Forelimb muscle (tissue), 1 donor: ENCODE measurements around the gene ZFYVE1. TPM values are rescaled to one million over a fixed set of nuclear protein-coding genes. Genes with fewer than 3 reads are reported as not detected.
"Not testable (repeated sequence)": the region's sequence is repeated elsewhere in the genome, so short reads cannot be mapped to it uniquely, and the experiment has no call there.

ENCODE experiments used
- DNase-seq: peaks from one replicate; pipeline ENCODE4 v3.0.0-alpha.2; 2013; ENCODE audit warnings: low read depth
- polyA plus RNA-seq: library from polyadenylated mRNA; unstranded; fragments of 120-200 nt; gene quantifications from one replicate; pipeline ENCODE4 v1.2.1, GENCODE V29; 2013; ENCODE audit not compliant: insufficient read length

The ZFYVE1 gene
- polyA plus RNA-seq, 1 donor = 13.9 TPM

DNA sequence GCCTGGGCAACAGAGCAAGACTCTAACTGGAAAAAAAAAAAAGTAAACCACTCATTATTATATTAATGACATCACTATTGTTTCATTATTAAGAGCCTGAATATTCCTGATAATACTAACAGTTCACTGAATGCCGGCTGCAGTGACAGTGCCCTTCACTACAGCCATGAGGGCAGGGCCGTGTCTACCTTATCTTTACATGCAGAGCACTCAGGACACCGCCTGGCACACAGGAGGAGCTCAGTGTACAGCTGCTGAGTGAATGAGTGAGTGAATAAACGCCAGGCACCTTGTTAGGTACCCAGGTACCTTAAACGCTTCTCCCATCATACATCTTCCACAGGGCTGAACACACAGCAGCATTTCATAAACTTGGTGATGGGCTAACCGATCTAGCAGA, 23.2 kb downstream of the ZFYVE1 start:
- DNase-seq = no peak

DNA sequence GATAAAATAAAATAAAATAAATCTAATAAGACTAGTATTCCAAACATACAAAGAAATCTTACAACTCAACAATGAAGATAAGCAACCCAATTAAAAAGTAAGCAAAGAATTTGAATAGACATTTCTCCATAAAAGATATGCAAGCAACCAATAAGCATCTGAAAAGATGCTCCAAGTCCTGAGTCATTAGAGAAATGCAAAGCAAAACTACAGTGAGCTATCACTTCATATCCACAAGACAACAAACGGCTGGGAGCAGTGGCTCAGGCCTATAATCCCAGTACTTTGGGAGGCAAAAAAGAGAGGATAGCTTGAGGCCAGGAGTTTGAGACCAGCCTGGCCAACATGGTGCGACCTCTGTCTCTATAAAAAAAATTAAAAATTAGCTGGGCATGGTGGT, 26.8 kb downstream of the ZFYVE1 start:
- DNase-seq = no peak

DNA sequence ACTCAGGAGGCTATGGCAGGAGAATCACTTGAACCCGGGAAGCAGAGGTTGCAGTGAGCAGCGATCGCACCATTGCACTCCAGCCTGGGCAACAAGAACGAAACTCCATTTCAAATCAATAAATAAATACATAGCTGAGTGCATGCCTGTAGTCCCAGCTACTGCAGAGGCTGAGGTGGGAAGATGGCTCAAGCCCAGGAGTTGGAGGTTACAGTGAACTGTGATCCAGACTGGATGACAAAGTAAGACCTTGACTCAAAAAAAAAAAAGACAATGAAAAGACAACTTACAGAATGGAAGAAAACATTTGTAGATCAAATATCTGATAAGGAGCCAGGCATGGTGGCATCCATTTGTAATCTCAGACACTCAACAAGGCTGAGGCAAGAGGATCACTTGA, 27.6 kb downstream of the ZFYVE1 start:
- DNase-seq = no peak

DNA sequence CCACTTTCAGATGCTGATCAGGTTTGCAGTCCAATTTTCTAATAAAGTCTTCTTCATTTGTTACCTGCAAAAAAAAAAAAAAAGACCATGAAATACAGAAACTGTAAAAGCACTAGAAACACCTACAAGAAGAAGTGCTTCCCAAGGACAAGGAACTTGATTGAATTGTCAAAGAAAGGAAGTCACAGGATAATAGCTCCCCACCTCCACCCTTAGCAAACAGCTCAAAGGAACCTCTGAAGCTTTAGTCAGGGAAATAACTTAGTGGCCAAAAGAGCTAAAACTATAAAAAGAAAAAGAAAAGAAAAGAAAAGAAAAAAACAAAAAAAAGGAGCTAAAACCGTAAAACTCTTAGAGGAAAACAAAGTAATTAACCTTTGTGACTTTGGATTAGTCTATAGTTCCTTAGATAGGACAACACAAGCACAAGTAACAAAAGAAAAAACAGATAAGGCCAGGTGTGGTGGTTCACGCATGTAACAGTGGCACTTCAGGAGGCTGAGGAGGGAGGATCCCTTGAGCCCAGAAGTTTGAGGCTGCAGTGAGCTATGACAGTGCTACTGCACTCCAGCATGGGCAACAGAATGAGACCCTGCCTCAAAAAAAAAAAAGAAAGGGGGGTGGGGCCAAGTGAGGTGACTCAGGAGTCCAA, 28.5 kb downstream of the ZFYVE1 start:
- no peak for DNase-seq

DNA sequence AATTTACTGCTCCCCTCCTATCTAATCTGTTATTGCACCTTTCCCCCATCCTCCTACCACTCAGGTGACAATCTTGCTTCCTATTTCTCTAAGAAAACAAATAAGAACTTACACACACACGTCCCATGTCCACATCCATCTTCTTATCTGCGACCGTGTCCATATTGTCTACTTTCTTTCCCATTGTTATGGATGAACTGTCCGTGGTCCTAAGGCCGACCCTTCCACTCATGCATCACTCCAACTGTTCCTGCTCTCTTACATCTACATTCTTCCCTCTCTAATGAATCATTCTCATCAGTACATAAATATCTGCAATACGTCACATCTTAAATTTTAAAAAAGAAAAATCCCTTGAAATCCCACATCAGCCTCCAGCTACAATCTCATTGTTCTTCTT, 30.0 kb downstream of the ZFYVE1 start:
- no peak for DNase-seq

DNA sequence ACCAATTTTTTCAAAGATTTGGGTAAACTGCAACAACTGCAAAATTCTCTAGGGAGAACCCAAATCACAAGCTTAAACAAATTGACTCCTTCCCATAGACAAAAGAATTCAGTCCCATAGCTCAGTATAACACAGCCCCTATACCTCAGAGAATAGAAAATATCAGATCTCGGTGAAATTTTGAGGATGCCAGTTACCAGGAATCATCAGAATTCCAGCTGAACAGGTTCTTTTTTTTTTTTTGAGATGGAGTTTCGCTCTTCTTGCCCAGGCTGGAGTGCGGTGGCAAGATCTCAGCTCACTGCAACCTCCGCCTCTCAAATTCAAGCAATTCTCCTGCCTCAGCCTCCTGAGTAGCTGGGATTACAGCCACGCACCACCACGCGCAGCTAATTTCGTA, 36.7 kb downstream of the ZFYVE1 start:
- no peak for DNase-seq

DNA sequence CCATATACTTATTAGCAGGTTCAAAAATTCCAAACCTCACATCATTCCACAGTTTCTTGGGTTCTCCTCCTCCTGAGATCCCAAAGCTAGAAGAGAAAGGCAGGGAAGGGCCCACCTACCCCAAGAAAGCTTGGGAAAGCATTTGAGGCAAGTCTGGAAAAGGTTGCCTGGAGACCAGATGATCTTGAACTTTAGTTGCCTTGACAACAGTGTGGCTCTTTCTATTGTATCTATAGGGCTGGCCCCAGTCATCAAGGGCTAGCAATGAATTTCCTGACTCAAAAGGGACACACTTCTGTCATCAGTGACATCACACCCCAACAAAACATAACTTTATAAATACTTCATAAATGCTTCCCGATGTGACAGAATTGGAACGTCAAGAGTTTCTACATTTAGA, 40.0 kb downstream of the ZFYVE1 start:
- no peak for DNase-seq

DNA sequence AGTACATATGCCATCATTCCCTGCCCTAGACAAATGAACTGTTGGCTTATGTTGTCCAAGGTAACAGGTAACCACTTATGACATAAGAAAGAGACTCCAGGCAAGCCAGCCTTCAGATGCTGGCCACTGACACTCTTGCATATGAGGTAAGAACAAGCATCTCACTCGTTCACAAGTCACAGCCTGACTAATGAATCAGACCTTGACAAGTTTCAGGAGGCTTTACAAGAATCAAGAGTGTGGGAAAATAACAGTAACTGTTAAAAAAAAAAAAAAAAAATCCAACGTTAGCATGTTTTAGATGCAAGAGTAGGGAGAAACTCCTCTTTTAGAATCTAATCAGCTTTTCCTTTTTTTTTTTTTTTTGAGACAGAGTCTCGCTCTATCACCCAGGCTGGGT, 40.7 kb downstream of the ZFYVE1 start:
- no peak for DNase-seq

DNA sequence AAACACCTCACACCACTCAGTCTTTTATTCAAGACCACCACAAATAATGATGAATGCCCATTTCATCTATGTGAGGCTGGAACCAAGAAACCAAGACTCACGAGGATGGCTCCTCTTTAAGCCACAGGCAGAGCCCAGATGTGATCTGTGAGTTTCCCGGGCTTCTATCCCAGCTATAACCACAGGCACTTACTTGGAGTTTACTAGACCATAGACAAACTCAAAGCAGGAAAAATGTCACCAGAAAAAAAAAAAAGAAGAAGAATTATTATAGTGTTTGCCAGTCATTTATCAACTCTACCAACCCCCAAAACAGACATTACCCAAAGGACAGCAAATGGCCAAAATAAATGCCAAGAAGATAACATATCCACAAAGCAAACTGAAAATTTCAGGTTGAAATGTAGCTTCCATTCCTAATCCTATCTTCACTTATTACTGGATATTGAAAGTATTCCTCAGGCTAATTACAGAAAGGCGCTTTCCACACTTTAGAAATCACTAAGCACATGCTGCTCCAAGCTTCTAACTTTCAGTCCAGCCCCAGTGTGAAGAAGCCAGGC, 44.7 kb downstream of the ZFYVE1 start:
- DNase-seq = no peak

DNA sequence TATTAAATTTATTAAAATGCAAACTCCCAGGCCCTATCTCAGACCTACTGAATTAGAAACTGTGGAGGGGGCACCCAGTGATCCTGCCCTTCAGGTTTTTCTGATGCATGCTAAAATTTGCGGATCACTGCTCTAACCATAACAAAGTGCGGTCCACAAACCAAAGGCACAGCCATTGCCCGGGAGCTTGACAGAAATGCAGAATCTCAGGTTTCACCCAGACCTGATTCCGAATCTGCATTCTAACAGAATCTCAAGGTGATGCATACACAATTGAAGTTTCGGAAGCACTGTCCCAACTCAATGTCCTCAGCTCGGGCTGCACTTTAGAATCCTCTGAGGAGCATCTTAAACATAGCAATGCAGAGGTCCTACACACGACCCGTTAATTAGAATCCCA, 46.0 kb downstream of the ZFYVE1 start:
- no peak for DNase-seq

DNA sequence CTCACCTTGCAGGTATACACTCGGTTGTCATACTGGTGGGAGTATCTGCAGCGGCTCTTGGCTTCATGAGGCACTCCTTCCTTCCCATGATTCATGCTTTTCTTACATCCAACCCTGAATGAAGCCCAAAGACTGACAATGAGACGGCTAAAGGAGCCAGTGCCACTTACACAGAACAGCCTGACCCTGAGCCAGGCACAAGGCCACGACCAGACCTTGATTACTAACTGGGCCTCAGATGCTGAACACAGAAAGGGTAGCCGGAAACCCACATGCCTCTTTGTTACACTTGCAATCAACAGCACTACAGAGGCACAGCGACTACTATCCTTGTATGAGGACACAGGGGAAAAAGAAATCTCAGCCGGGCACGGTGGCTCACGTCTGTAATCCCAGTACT, 48.0 kb downstream of the ZFYVE1 start:
- no peak for DNase-seq

DNA sequence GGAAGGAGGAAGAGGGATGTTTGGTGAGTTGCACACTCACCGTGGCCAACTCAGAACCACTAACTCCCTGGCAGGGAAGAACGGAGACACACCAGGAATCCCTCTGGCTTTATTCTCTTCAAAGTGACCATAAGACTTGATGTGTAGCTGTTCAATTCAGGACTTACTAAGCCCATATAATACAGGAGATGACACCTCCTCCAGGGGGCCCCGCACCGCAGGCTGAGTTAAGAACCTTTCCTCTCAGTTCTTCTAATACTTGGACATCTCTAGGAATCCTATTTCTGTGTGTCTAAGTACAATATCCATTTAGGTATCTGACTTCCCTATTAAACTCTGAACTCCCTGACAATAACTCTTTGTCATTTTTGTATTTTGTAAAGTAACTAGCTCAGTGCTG, 51.1 kb downstream of the ZFYVE1 start:
- no peak for DNase-seq

DNA sequence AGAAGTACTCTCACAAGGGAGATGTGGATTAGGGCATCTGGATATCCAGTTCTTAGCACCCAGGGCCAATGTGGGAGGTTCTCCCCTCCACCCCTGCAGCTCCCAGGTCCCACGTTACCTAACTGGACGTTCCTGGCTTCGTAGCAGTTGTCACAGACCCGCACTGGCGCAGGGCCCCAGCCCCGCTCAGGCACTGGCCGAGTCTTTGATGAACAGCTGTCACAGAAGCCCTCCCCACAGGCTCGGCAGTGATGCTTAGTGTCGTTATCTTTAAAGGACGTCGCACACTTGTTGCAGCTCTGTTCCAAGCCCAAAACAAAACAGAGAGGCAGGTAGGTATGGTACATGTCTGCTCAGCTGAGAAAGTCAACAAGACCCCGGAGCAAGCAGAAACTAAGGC, 52.2 kb downstream of the ZFYVE1 start:
- DNase-seq = no peak

DNA sequence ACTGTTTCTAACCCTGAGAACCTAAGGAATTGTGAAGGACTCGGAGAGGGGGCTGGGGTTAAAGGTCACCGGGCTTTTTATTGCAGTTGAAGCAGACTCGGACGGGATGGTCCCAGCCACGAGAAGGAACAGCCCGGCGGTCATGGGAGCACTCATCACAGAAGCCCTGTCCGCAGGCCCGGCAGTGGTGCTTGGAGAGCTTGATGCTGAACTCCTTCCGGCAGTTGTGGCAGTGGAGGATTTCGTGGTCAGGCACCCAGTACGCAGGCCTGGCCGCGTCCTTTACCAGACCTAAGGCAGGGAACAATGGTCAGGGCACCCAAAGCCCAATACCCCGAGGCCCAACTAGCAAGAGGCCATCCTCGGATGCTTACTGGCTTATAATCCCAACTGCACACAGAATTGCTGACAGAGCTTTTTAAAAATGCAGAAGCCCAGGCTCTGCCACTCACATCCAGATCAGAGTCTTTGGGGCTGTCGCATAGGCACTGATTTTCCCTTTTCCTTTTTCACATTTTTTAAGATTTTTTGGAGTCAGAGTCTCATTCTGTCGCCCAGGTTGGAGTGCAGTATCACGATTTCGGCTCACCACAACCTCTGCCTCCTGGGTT, 56.0 kb downstream of the ZFYVE1 start:
- DNase-seq = no peak

DNA sequence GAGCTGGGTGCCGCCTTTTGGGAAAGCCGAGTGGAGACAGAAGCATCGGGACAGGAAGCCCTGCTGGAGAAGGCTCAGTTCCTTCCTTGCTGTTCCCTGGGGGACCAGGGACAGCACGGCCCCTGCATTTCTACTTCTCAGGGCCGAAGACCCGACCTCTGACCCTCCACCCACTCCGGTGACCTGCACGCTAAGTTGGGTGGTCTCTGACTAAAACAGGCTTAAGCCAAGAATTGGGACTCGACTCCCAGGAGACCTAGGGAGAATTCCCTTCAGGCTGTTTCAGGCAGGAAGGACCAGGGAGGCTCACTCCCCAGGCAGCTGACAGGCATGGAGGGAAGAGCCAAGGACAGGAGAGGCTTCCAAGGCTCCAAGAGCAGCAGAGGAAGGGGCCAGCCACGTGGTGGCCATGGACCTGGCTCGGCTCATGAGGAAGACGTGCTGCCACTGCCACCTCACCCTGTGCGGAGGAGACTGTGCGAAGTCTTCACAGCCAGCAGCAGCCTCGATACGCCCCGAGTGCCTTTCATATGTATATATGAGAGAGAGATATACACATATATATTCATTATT, 56.8 kb downstream of the ZFYVE1 start:
- no peak for DNase-seq

DNA sequence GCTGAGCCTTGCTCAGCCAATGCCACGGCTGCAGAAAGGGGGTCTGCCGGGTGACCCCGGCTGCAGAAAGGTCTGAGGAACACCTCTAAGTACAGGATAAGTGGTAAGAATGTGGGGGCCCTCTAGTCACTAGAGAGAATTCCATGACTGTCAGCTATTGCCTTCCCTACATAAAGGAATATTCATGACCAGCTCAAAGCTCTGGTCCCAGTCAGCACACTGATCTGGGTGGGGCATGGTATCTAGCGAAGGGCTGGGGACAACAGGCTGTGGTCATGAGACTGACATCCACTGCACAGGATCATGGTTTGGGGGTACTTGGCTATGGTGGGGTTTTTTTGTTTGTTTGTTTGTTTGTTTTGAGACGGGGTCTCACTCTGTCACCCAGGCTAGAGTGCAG, 58.6 kb downstream of the ZFYVE1 start:
- DNase-seq = no peak

DNA sequence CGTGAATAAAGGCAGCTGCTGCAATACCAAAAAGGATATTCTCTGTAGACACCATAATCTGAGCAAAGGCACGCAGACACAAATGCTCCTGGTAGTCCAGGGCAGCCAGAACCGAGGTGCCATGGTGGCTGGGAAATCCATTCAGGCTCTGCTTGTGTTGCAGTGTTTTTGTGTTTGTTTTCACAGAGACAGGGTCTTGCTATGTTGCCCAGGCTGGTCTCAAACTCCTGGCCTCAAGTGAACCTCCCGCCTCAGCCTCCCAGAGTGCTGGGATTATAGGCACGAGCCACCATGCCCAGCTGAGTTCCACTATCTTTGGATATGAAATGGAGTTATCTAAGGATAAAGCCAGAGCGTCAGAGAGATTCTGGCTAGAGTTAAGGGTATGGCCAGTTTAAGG, 60.9 kb downstream of the ZFYVE1 start:
- DNase-seq = no peak

DNA sequence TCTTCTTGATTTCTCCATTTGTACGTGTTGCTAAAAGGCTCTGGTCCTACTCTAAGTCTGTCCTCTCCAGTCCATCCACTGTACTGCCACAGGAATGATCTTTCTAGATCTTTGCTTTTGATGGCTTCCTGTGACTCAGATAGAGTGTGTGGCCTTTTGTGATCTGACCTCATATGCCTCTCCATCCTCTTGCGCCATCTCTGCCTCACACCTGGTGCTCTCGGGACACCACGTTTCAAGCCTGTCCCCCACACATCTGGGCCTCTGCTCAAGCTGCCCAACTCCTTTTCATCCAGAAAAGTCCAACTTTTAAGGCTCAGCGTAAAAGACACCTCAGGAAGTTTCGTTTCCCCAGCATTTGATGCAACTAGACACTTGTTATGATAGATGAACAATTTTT, 61.7 kb downstream of the ZFYVE1 start:
- DNase-seq = no peak

DNA sequence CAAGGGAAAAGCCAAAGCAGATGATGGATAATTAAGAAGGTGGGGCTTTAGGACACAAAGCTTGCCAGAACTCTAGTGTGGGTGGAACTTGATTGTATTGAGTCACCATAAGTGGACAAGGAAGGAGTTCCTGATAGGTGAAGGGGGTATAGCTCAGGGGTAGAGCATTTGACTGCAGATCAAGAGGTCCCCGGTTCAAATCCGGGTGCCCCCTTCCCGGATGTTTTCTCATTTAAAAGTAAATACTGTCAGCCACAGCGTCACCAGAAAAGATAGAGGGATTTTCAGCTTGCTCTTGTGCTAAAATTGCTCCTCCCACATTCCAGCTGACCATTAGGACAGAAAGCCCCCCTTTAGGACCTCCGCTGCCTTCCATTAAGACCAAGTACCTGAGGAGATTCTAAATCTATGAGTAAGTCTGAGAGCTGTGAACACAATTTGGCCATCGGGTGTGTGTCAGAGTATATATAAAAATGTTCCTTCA, 64.0 kb downstream of the ZFYVE1 start:
- DNase-seq = no peak

DNA sequence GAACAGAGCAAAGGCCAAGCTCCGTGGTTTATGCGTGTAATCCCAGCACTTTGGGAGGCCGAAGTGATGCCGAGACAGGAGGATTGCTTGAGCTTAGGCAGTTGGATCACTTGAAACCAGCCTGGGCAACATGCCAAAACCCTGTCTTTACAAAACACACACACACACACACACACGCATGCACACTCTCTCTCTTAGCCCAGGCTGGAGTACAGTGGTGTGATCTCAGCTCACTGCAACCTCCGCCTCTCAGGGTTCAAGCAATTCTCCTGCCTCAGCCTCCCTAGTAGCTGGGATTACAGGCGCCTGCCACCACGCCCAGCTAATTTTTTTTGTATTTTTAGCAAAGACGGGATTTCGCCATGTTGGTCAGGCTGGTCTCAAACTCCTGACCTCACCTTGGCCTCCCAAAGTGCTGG, 64.6 kb downstream of the ZFYVE1 start:
- DNase-seq = not testable (repeated sequence)

DNA sequence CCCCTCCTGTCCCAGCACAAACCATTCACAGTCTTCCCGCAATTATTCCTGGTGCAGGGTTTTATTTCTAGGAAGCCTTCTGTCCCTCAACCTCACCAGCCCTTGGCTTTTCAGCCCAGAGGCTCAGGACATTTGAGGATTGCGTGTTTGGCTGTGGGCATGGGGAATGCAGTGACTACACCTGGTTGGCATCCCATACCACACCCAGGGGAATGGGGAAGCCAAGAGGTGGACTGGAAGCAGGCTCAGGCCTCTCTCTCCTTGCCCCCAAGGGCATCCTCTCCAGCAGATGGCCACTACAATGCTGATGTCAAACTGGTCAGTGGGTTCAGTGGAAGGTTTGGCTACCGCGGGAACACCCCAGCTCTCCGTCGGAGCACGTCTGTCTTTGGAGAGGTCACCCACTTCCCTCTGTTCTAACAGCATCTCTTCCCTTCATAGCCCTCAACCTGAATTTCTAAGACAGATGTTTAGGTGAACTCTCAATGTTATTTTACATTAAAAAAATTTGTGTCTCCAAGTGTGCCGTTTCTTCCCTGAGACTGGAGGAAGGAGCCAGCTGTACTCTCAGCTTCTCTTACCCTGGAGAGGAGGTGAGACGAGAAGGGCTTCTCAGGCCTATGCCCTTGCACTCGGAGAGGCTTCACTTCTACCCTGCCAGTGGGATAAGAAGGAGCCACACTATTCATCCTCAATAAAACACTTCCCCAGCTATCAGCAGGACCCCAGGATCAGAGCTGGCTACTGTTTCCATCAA, 65.1 kb downstream of the ZFYVE1 start:
- no peak for DNase-seq

DNA sequence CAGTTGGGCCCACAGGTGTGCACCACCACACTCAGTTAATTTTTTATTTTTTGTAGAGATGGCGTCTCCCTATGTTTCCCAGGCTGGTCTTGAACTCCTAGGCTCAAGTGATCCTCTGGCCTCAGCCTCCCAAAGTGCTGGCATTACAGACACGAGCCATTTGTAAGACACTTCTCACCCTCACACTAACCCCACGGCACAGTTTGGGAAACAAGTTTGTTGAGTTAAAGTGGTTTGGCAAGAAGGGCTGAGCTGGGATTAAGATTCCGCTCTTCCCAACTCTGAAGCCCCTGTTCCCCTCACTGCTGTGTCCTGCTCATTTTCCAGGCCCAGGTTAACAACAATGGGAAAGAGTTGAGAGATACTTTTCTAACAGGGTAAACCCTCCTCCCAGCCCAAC, 65.9 kb downstream of the ZFYVE1 start:
- DNase-seq = not testable (repeated sequence)
